Skin of body (tissue), 2 donors: ENCODE results near the gene PRKG1. TPM values are rescaled to one million over a fixed set of nuclear protein-coding genes. Genes with fewer than 3 reads are reported as not detected.
"Not testable (repeated sequence)": the region's sequence is repeated elsewhere in the genome, so short reads cannot be mapped to it uniquely, and the experiment has no call there.

Source experiments
- DNase-seq: peaks from one replicate; lab custom pipeline; 2025; lab: John Stamatoyannopoulos, UW
- total RNA-seq: library from RNA; depleted of rRNA; stranded (reverse); fragments of >200 nt; gene quantifications from one replicate; pipeline ENCODE4 v1.2.3, GENCODE V29; 2014

PRKG1 gene
- total RNA-seq, 1 donor from 2014 or later: 41.8 TPM

- no peak for DNase-seq
Observed at GRCh38 chr10:51170518-51171245, 96.4 kb downstream of the PRKG1 start.

- DNase-seq: no peak
Observed at GRCh38 chr10:51171946-51172345, 97.7 kb downstream of the PRKG1 start.

- DNase-seq: no peak
Observed at GRCh38 chr10:51176976-51177695, 102.8 kb downstream of the PRKG1 start.

- no peak for DNase-seq
Observed at GRCh38 chr10:51178634-51179033, 104.3 kb downstream of the PRKG1 start.

- no peak for DNase-seq
Observed at GRCh38 chr10:51180141-51180540, 105.9 kb downstream of the PRKG1 start.

GRCh38 chr10:51183783-51184182 lies 109.5 kb downstream of the PRKG1 start:
- no peak for DNase-seq

GRCh38 chr10:51186361-51186760 lies 112.1 kb downstream of the PRKG1 start:
- no peak for DNase-seq

- DNase-seq: no peak
Observed at GRCh38 chr10:51188008-51188407, 113.7 kb downstream of the PRKG1 start.

- no peak for DNase-seq
Observed at GRCh38 chr10:51188866-51189265, 114.6 kb downstream of the PRKG1 start.

- no peak for DNase-seq
Observed at GRCh38 chr10:51196508-51197175, 122.4 kb downstream of the PRKG1 start.

GRCh38 chr10:51198170-51198569 lies 123.9 kb downstream of the PRKG1 start:
- DNase-seq: no peak

- DNase-seq: no peak
Observed at GRCh38 chr10:51201947-51202346, 127.7 kb downstream of the PRKG1 start.

- no peak for DNase-seq
Observed at GRCh38 chr10:51203359-51203758, 129.1 kb downstream of the PRKG1 start.

- DNase-seq: peak; percentile 40
Observed at GRCh38 chr10:51204066-51204465, 129.8 kb downstream of the PRKG1 start.

- no peak for DNase-seq
Observed at GRCh38 chr10:51204701-51205100, 130.4 kb downstream of the PRKG1 start.

- peak; percentile 60 for DNase-seq
Observed at GRCh38 chr10:51206500-51206899, 132.2 kb downstream of the PRKG1 start.

GRCh38 chr10:51212937-51213336 lies 138.7 kb downstream of the PRKG1 start:
- not testable (repeated sequence) for DNase-seq

- no peak for DNase-seq
Observed at GRCh38 chr10:51214207-51215196, 140.2 kb downstream of the PRKG1 start.

GRCh38 chr10:51215951-51216834 lies 141.9 kb downstream of the PRKG1 start:
- DNase-seq: no peak

GRCh38 chr10:51217505-51217904 lies 143.2 kb downstream of the PRKG1 start:
- no peak for DNase-seq
